ENCODE results near the gene CCDC85C.

Gene CCDC85C

GRCh38 chr14:99589651-99590530 lies 14.1 kb downstream of the CCDC85C start:
- H3K27ac ChIP-seq (ENCODE audit: low read depth, low read length): peak overlapping the region; percentile 19
- H3K27me3 ChIP-seq (ENCODE audit: control insufficient read depth, insufficient read depth, low read length): no peaks in the 10 kb centered on the region
- H3K4me1 ChIP-seq (ENCODE audit: control insufficient read depth, insufficient read depth, low read length): peaks cover 31% of the 10 kb centered on the region
- H3K4me3 ChIP-seq (ENCODE audit: low read length): no peak overlapping the region
- H3K36me3 ChIP-seq (ENCODE audit: control insufficient read depth, insufficient read depth, low read length): no peaks in the 10 kb centered on the region
- H3K9ac ChIP-seq (ENCODE audit: low read length): no peak overlapping the region

GRCh38 chr14:99589031-99589441 lies 15.0 kb downstream of the CCDC85C start:
- peak overlapping the region; percentile 62 for H3K27ac ChIP-seq (ENCODE audit: low read depth, low read length)
- H3K4me3 ChIP-seq (ENCODE audit: low read length): no peak overlapping the region
- H3K4me1 ChIP-seq (ENCODE audit: control insufficient read depth, insufficient read depth, low read length): peaks cover 31% of the 10 kb centered on the region
- no peaks in the 10 kb centered on the region for H3K27me3 ChIP-seq (ENCODE audit: control insufficient read depth, insufficient read depth, low read length)
- no peak overlapping the region for H3K9ac ChIP-seq (ENCODE audit: low read length)
- no peaks in the 10 kb centered on the region for H3K36me3 ChIP-seq (ENCODE audit: control insufficient read depth, insufficient read depth, low read length)

- Histone ChIP-seq H3K4me3 (ENCODE audit: low read length) (no peak overlapping the region), H3K27ac (ENCODE audit: low read depth, low read length) (no peak overlapping the region), H3K36me3 (ENCODE audit: control insufficient read depth, insufficient read depth, low read length) (no peaks in the 10 kb centered on the region), H3K9ac (ENCODE audit: low read length) (no peak overlapping the region), H3K27me3 (ENCODE audit: control insufficient read depth, insufficient read depth, low read length) (no peaks in the 10 kb centered on the region), H3K4me1 (ENCODE audit: control insufficient read depth, insufficient read depth, low read length) (peaks cover 28% of the 10 kb centered on the region)
Observed at GRCh38 chr14:99587460-99588278, 16.3 kb downstream of the CCDC85C start.

GRCh38 chr14:99586761-99587459 lies 17.1 kb downstream of the CCDC85C start:
- Histone ChIP-seq H3K36me3 (ENCODE audit: control insufficient read depth, insufficient read depth, low read length) (no peaks in the 10 kb centered on the region), H3K4me1 (ENCODE audit: control insufficient read depth, insufficient read depth, low read length) (peaks cover 28% of the 10 kb centered on the region), H3K9ac (ENCODE audit: low read length) (no peak overlapping the region), H3K4me3 (ENCODE audit: low read length) (no peak overlapping the region), H3K27me3 (ENCODE audit: control insufficient read depth, insufficient read depth, low read length) (no peaks in the 10 kb centered on the region), H3K27ac (ENCODE audit: low read depth, low read length) (no peak overlapping the region)

- no peak overlapping the region for H3K27ac ChIP-seq (ENCODE audit: low read depth, low read length)
Observed at GRCh38 chr14:99586054-99586760, 17.8 kb downstream of the CCDC85C start.

GRCh38 chr14:99584823-99585222 lies 19.2 kb downstream of the CCDC85C start:
- Histone ChIP-seq H3K4me3 (ENCODE audit: low read length) (no peak overlapping the region), H3K27me3 (ENCODE audit: control insufficient read depth, insufficient read depth, low read length) (no peaks in the 10 kb centered on the region), H3K27ac (ENCODE audit: low read depth, low read length) (no peak overlapping the region), H3K4me1 (ENCODE audit: control insufficient read depth, insufficient read depth, low read length) (peaks cover 25% of the 10 kb centered on the region), H3K36me3 (ENCODE audit: control insufficient read depth, insufficient read depth, low read length) (no peaks in the 10 kb centered on the region), H3K9ac (ENCODE audit: low read length) (no peak overlapping the region)

More at GRCh38 chr14:99586054-99586760, 17.8 kb downstream of the CCDC85C start:
- H3K27me3 ChIP-seq (ENCODE audit: control insufficient read depth, insufficient read depth, low read length): no peaks in the 10 kb centered on the region
- H3K36me3 ChIP-seq (ENCODE audit: control insufficient read depth, insufficient read depth, low read length): no peaks in the 10 kb centered on the region
- peaks cover 29% of the 10 kb centered on the region for H3K4me1 ChIP-seq (ENCODE audit: control insufficient read depth, insufficient read depth, low read length)
- no peak overlapping the region for H3K9ac ChIP-seq (ENCODE audit: low read length)
- H3K4me3 ChIP-seq (ENCODE audit: low read length): no peak overlapping the region

GRCh38 chr14:99581938-99582337 lies 22.1 kb downstream of the CCDC85C start:
- Histone ChIP-seq H3K27me3 (ENCODE audit: control insufficient read depth, insufficient read depth, low read length) (no peaks in the 10 kb centered on the region), H3K36me3 (ENCODE audit: control insufficient read depth, insufficient read depth, low read length) (no peaks in the 10 kb centered on the region), H3K9ac (ENCODE audit: low read length) (no peak overlapping the region), H3K4me3 (ENCODE audit: low read length) (no peak overlapping the region), H3K4me1 (ENCODE audit: control insufficient read depth, insufficient read depth, low read length) (peaks cover 38% of the 10 kb centered on the region), H3K27ac (ENCODE audit: low read depth, low read length) (no peak overlapping the region)

GRCh38 chr14:99581374-99581773 lies 22.6 kb downstream of the CCDC85C start:
- H3K27me3 ChIP-seq (ENCODE audit: control insufficient read depth, insufficient read depth, low read length): no peaks in the 10 kb centered on the region
- no peak overlapping the region for H3K27ac ChIP-seq (ENCODE audit: low read depth, low read length)
- H3K9ac ChIP-seq (ENCODE audit: low read length): no peak overlapping the region
- no peak overlapping the region for H3K4me3 ChIP-seq (ENCODE audit: low read length)
- H3K36me3 ChIP-seq (ENCODE audit: control insufficient read depth, insufficient read depth, low read length): no peaks in the 10 kb centered on the region
- H3K4me1 ChIP-seq (ENCODE audit: control insufficient read depth, insufficient read depth, low read length): peaks cover 44% of the 10 kb centered on the region

- Histone ChIP-seq H3K36me3 (ENCODE audit: control insufficient read depth, insufficient read depth, low read length) (no peaks in the 10 kb centered on the region), H3K27me3 (ENCODE audit: control insufficient read depth, insufficient read depth, low read length) (no peaks in the 10 kb centered on the region), H3K4me1 (ENCODE audit: control insufficient read depth, insufficient read depth, low read length) (peaks cover 55% of the 10 kb centered on the region), H3K4me3 (ENCODE audit: low read length) (peak overlapping the region; percentile 6), H3K9ac (ENCODE audit: low read length) (no peak overlapping the region), H3K27ac (ENCODE audit: low read depth, low read length) (peak overlapping the region; percentile 88)
Observed at GRCh38 chr14:99579903-99580571, 24.0 kb downstream of the CCDC85C start.

- Histone ChIP-seq H3K9ac (ENCODE audit: low read length) (peak overlapping the region; percentile 64), H3K4me1 (ENCODE audit: control insufficient read depth, insufficient read depth, low read length) (peaks cover 63% of the 10 kb centered on the region), H3K36me3 (ENCODE audit: control insufficient read depth, insufficient read depth, low read length) (no peaks in the 10 kb centered on the region), H3K4me3 (ENCODE audit: low read length) (peak overlapping the region; percentile 52), H3K27ac (ENCODE audit: low read depth, low read length) (peak overlapping the region; percentile 88), H3K27me3 (ENCODE audit: control insufficient read depth, insufficient read depth, low read length) (no peaks in the 10 kb centered on the region)
Observed at GRCh38 chr14:99579120-99579836, 24.7 kb downstream of the CCDC85C start.

GRCh38 chr14:99578541-99579101 lies 25.4 kb downstream of the CCDC85C start:
- Histone ChIP-seq H3K27ac (ENCODE audit: low read depth, low read length) (peak overlapping the region; percentile 88), H3K36me3 (ENCODE audit: control insufficient read depth, insufficient read depth, low read length) (no peaks in the 10 kb centered on the region), H3K27me3 (ENCODE audit: control insufficient read depth, insufficient read depth, low read length) (no peaks in the 10 kb centered on the region), H3K4me3 (ENCODE audit: low read length) (peak overlapping the region; percentile 52), H3K9ac (ENCODE audit: low read length) (peak overlapping the region; percentile 64), H3K4me1 (ENCODE audit: control insufficient read depth, insufficient read depth, low read length) (peaks cover 68% of the 10 kb centered on the region)
